Neuronal stem cell (in vitro differentiated cells): ENCODE results near the gene TXNDC9. TPM values are rescaled to one million over a fixed set of nuclear protein-coding genes. Genes with fewer than 3 reads are reported as not detected.

Source experiments
- DNase-seq: peaks from one replicate; pipeline ENCODE4 v3.0.0-alpha.2; 2013; ENCODE audit warnings: low spot score
- H2AFZ ChIP-seq: one replicate; pipeline ENCODE4 v1.6.1; 2013; ENCODE audit warnings: mild to moderate bottlenecking, low read length, inconsistent platforms
- H2AK5ac ChIP-seq: 2 replicates; pipeline ENCODE4 v1.6.1; 2013; ENCODE audit warnings: low read depth, mild to moderate bottlenecking, inconsistent platforms, low read length, moderate library complexity, mixed read lengths
- H2BK120ac ChIP-seq: 2 replicates; pipeline ENCODE4 v1.6.1; 2013; ENCODE audit warnings: low read depth, mild to moderate bottlenecking, inconsistent platforms, low read length, moderate library complexity, mixed read lengths
- H2BK12ac ChIP-seq: one replicate; pipeline ENCODE4 v1.6.1; 2013; ENCODE audit warnings: low read length, inconsistent platforms
- H2BK15ac ChIP-seq: 2 replicates; pipeline ENCODE4 v1.6.1; 2013; ENCODE audit warnings: mild to moderate bottlenecking, low read length, inconsistent platforms, mixed read lengths
- H2BK5ac ChIP-seq: one replicate; pipeline ENCODE4 v1.6.1; 2013; ENCODE audit warnings: inconsistent platforms, mild to moderate bottlenecking, low read length, moderate library complexity
- H3K14ac ChIP-seq: one replicate; pipeline ENCODE4 v1.6.1; 2013; ENCODE audit warnings: low read length, inconsistent platforms
- H3K18ac ChIP-seq: 2 replicates; pipeline ENCODE4 v1.6.1; 2013; ENCODE audit warnings: low read length, inconsistent platforms
- H3K23ac ChIP-seq: 2 replicates; pipeline ENCODE4 v1.6.1; 2013; ENCODE audit warnings: low read depth, mild to moderate bottlenecking, mixed read lengths, low read length, inconsistent platforms; ENCODE audit not compliant: poor library complexity
- H3K27ac ChIP-seq: replicated peaks from 3 replicates; pipeline ENCODE4 v1.5.1; 2013; ENCODE audit warnings: low read length, inconsistent platforms
- H3K27me3 ChIP-seq, 3 experiments: 2 replicates each; pipeline ENCODE4 v1.6.1; 2013; ENCODE audit warnings: low read length in 3 of 3, mild to moderate bottlenecking in 2 of 3, inconsistent platforms in 1 of 3, low read depth in 1 of 3, mixed read lengths in 1 of 3, moderate library complexity in 1 of 3; ENCODE audit not compliant: control insufficient read depth in 3 of 3, insufficient read depth in 3 of 3
- H3K36me3 ChIP-seq, 2 donors: replicated peaks in 1 of 2; 2 replicates each; pipeline ENCODE4 v1.6.1; 2013; ENCODE audit warnings: low read length in 2 of 2; ENCODE audit not compliant: control insufficient read depth in 2 of 2, insufficient read depth in 2 of 2
- H3K4ac ChIP-seq: 2 replicates; pipeline ENCODE4 v1.6.1; 2013; ENCODE audit warnings: inconsistent platforms, mild to moderate bottlenecking, low read length, moderate library complexity
- H3K4me1 ChIP-seq, 2 donors: 1 replicate in 1 of 2; 2 replicates in 1 of 2; pipeline ENCODE4 v1.6.1; 2013; ENCODE audit warnings: low read length in 2 of 2, low read depth in 1 of 2; ENCODE audit not compliant: control insufficient read depth in 2 of 2, insufficient read depth in 1 of 2
- H3K4me2 ChIP-seq: one replicate; pipeline ENCODE4 v1.6.1; 2013; ENCODE audit warnings: mild to moderate bottlenecking, low read length, inconsistent platforms; ENCODE audit not compliant: insufficient read depth, poor library complexity, severe bottlenecking
- H3K4me3 ChIP-seq, 2 donors: 2 replicates each; pipeline ENCODE4 v1.5.1; 2013; ENCODE audit warnings: low read length in 2 of 2, mild to moderate bottlenecking in 2 of 2, inconsistent platforms in 1 of 2, moderate library complexity in 1 of 2
- H3K79me1 ChIP-seq: one replicate; pipeline ENCODE4 v1.6.1; 2013; ENCODE audit warnings: low read depth, mild to moderate bottlenecking, inconsistent platforms, low read length, moderate library complexity
- H3K9ac ChIP-seq: one replicate; pipeline ENCODE4 v1.6.1; 2013; ENCODE audit warnings: mild to moderate bottlenecking, low read depth, low read length, inconsistent platforms; ENCODE audit not compliant: poor library complexity
- H3K9me3 ChIP-seq, 2 donors: replicated peaks in 1 of 2; 2 replicates each; pipeline versions ENCODE3 to v1.6.1; 2013; ENCODE audit warnings: low read length in 2 of 2, mild to moderate bottlenecking in 2 of 2, inconsistent platforms in 1 of 2, low read depth in 1 of 2, mixed read lengths in 1 of 2, moderate library complexity in 1 of 2; ENCODE audit not compliant: control insufficient read depth in 2 of 2, insufficient read depth in 1 of 2
- H4K8ac ChIP-seq: one replicate; pipeline ENCODE4 v1.6.1; 2013; ENCODE audit warnings: low read depth, mild to moderate bottlenecking, inconsistent platforms, low read length, moderate library complexity
- H4K91ac ChIP-seq: one replicate; pipeline ENCODE4 v1.6.1; 2013; ENCODE audit warnings: low read length, low read depth, mild to moderate bottlenecking, inconsistent platforms; ENCODE audit not compliant: poor library complexity
- WGBS, 2 donors: extraction: QIAGEN DNeasy Blood & Tissue Kit; methylation state at CpG; one replicate each; pipeline ENCODE4 v1.1.7; 2013; ENCODE audit warnings: missing lambda C conversion rate in 2 of 2, mixed read lengths in 1 of 2; ENCODE audit not compliant: insufficient read length in 2 of 2, insufficient replicate concordance in 1 of 2; ENCODE audit errors: extremely low coverage in 2 of 2; 5-methylcytosine and 5-hydroxymethylcytosine counted together
- polyA plus RNA-seq, 2 experiments: library from polyadenylated mRNA; stranded (reverse); fragments of 200-250 nt; gene quantifications; one replicate each; pipeline ENCODE4 v1.2.3, GENCODE V29; 2013

Gene TXNDC9, protein sequence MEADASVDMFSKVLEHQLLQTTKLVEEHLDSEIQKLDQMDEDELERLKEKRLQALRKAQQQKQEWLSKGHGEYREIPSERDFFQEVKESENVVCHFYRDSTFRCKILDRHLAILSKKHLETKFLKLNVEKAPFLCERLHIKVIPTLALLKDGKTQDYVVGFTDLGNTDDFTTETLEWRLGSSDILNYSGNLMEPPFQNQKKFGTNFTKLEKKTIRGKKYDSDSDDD
- 24.5 TPM for polyA plus RNA-seq (2013, experiment 1 of 2)
- 25.0 TPM for polyA plus RNA-seq (2013, experiment 2 of 2)

GRCh38 chr2:99335911-99336803 is at the start of gene TXNDC9:
TXNDC9 (minus strand) TSS chr2:99336333; CDS start chr2:99333210, 3,123 bp downstream.
- peaks cover 6% of the 10 kb centered on the region for H3K79me1 ChIP-seq
- peak within 1 kb of the TSS; percentile 72 to 99 for H3K4me3 ChIP-seq
- no peak within 1 kb of the TSS for H2BK120ac ChIP-seq
- no peaks in the 10 kb centered on the region for H3K27me3 ChIP-seq
- peak within 1 kb of the TSS; percentile 82 for H2BK5ac ChIP-seq
- H3K4ac ChIP-seq = peak within 1 kb of the TSS; percentile 53
- H4K8ac ChIP-seq = no peak within 1 kb of the TSS
- no peak within 1 kb of the TSS for H4K91ac ChIP-seq
- peak within 1 kb of the TSS; percentile 83 for H3K27ac ChIP-seq
- peak within 1 kb of the TSS; percentile 71 for H3K14ac ChIP-seq
- peak; percentile 100 for DNase-seq
- H2AK5ac ChIP-seq = no peak within 1 kb of the TSS
- peak within 1 kb of the TSS; percentile 94 for H2AFZ ChIP-seq
- peak within 1 kb of the TSS; percentile 88 for H2BK15ac ChIP-seq
- no CpG with 5 or more reads among the region's 60 CpGs for WGBS, 2 donors
- H3K23ac ChIP-seq = peak within 1 kb of the TSS; percentile 91
- H3K36me3 ChIP-seq = peaks cover 6 to 26% of the 10 kb centered on the region in 2 donors
- H3K9me3 ChIP-seq = no peaks in the 10 kb centered on the region
- H3K4me1 ChIP-seq = peaks cover 7 to 8% of the 10 kb centered on the region in 2 donors
- no peak within 1 kb of the TSS for H2BK12ac ChIP-seq
- peak within 1 kb of the TSS; percentile 99 for H3K18ac ChIP-seq
- H3K4me2 ChIP-seq = peak within 1 kb of the TSS; percentile 88
- peak within 1 kb of the TSS; percentile 89 for H3K9ac ChIP-seq

- no peak overlapping the region for H2AK5ac ChIP-seq
- no peak overlapping the region for H3K23ac ChIP-seq
- no peak overlapping the region for H2BK120ac ChIP-seq
- no peaks in the 10 kb centered on the region for H3K4me1 ChIP-seq
- H3K9me3 ChIP-seq = peaks cover 0 to 23% of the 10 kb centered on the region in 2 donors
- H2BK15ac ChIP-seq = no peak overlapping the region
- H3K14ac ChIP-seq = no peak overlapping the region
- H3K27ac ChIP-seq = no peak overlapping the region
- H3K4ac ChIP-seq = no peak overlapping the region
- DNase-seq = no peak
- no CpG with 5 or more reads among the region's 2 CpGs for WGBS, 2 donors
- no peak overlapping the region for H2BK12ac ChIP-seq
- no peak overlapping the region for H3K4me2 ChIP-seq
- H3K36me3 ChIP-seq = peaks cover 10 to 91% of the 10 kb centered on the region in 2 donors
- no peaks in the 10 kb centered on the region for H3K27me3 ChIP-seq
- H3K79me1 ChIP-seq = no peaks in the 10 kb centered on the region
- H4K91ac ChIP-seq = no peak overlapping the region
- no peak overlapping the region for H2BK5ac ChIP-seq
- H2AFZ ChIP-seq = no peak overlapping the region
- H4K8ac ChIP-seq = no peak overlapping the region
- H3K4me3 ChIP-seq = no peak overlapping the region
- no peak overlapping the region for H3K18ac ChIP-seq
- H3K9ac ChIP-seq = no peak overlapping the region
These were observed 46.0 kb upstream of the TXNDC9 start for GRCh38 chr2:99382143-99382542.

DNA sequence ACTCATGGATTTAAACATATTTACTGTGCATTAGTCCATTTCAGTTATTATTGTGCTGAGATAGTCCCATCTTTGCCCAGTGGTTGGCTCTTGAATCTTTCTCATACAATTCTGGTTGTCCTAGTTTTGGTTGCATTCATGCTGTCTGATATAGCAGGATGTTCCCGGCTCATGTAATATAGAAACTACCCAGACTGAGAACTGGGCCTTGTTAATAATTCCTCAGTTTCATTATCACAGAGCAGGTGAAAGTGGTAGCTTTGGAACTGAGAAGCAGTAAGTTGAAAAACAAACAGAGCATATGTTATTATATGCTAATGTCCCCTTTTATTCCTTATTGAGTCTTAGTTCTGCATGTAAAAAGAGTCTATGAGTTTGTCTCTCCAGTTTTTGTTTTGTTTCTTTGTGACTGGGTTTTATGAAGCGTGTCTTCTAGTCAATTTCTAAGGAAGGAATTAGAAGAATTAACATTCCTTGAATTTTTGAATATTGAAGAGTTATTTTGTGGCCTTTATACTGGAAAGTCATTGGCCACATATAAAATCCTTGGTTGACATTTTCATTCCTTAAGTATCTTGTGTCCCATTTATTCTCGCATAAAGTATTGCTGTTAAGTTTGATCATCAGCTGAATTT is 44.4 kb upstream of the TXNDC9 start:
- Histone ChIP-seq H3K4me2 (no peak overlapping the region), H3K27me3 (no peaks in the 10 kb centered on the region), H4K8ac (no peak overlapping the region), H2BK120ac (no peak overlapping the region), H3K4ac (no peak overlapping the region), H3K14ac (no peak overlapping the region), H3K18ac (no peak overlapping the region), H2AFZ (no peak overlapping the region), H3K79me1 (no peaks in the 10 kb centered on the region), H3K4me1 (no peaks in the 10 kb centered on the region), H2AK5ac (no peak overlapping the region), H3K23ac (no peak overlapping the region), H3K27ac (no peak overlapping the region), H3K9me3 (peaks cover 0 to 25% of the 10 kb centered on the region in 2 donors), H2BK5ac (no peak overlapping the region), H2BK12ac (no peak overlapping the region), H3K36me3 (peaks cover 10 to 95% of the 10 kb centered on the region in 2 donors), H2BK15ac (no peak overlapping the region), H3K9ac (no peak overlapping the region), H4K91ac (no peak overlapping the region), H3K4me3 (no peak overlapping the region)
- WGBS, 2 donors = no CpG with 5 or more reads among the region's 3 CpGs
- DNase-seq = no peak
